A549 treated with AZD2906 at 1 μM for 4 hours (cell line): ENCODE measurements around the gene PHF3. TPM values are rescaled to one million over a fixed set of nuclear protein-coding genes. Genes with fewer than 3 reads are reported as not detected.

Source experiments
- total RNA-seq: library from RNA; stranded (reverse); fragments of 200-300 nt; extraction: Qiagen RNA extraction; gene quantifications from 5 replicates; pipeline ENCODE4 v1.2.3, GENCODE V29; 2022

Gene PHF3
- total RNA-seq = 7.3 to 12.4 TPM (median 8.5 TPM) in 5 replicates

GRCh38 chr6:63635588-63636517 is at the start of gene PHF3:
Gene PHF3 (plus strand): TSS chr6:63635802. CDS start chr6:63646552, 10,750 bp downstream.

Other genes with a start within 250 kb of the PHF3 start
- gene PTP4A1, start 63.3 kb upstream of the PHF3 start, total RNA-seq = 71.2 to 80.0 TPM (median 76.9 TPM) in 5 replicates